Loucy (cell line): ENCODE data around the gene PADI1.

ENCODE experiments used
- H2AFZ ChIP-seq: fragments of 200-600 bp; sonication (generic); 2 replicates; pipeline ENCODE4 v1.6.0; 2016; ENCODE audit warnings: antibody characterized with exemption, mild to moderate bottlenecking, low read length, moderate library complexity
- H3F3A ChIP-seq: fragments of 200-600 bp; 2 replicates; pipeline ENCODE4 v1.6.0; 2016; ENCODE audit warnings: antibody characterized with exemption, low read depth, mild to moderate bottlenecking
- H3K27me3 ChIP-seq: fragments of 200-600 bp; sonication (generic); 2 replicates; pipeline ENCODE4 v1.6.1; 2014; ENCODE audit warnings: low read length, mild to moderate bottlenecking; ENCODE audit not compliant: insufficient read depth, poor library complexity, severe bottlenecking
- H3K36me3 ChIP-seq: fragments of 200-600 bp; sonication (generic); 2 replicates; pipeline ENCODE4 v1.6.1; 2016; ENCODE audit warnings: low read length; ENCODE audit not compliant: insufficient read depth
- H3K4me1 ChIP-seq: fragments of 200-600 bp; sonication (generic); 2 replicates; pipeline ENCODE4 v1.5.1; 2014; ENCODE audit warnings: low read length, mild to moderate bottlenecking; ENCODE audit not compliant: insufficient read depth, poor library complexity, severe bottlenecking
- H3K4me2 ChIP-seq: fragments of 200-600 bp; sonication (generic); 2 replicates; pipeline ENCODE4 v1.6.0; 2014; ENCODE audit warnings: antibody characterized with exemption, low read length, low read depth, mild to moderate bottlenecking; ENCODE audit not compliant: poor library complexity, severe bottlenecking
- H3K4me3 ChIP-seq: fragments of 200-600 bp; sonication (generic); 2 replicates; pipeline ENCODE4 v1.5.1; 2014; ENCODE audit warnings: low read length, mild to moderate bottlenecking, mixed read lengths; ENCODE audit not compliant: poor library complexity, severe bottlenecking
- H3K79me2 ChIP-seq: fragments of 200-600 bp; sonication (generic); 2 replicates; pipeline ENCODE4 v1.6.1; 2014; ENCODE audit warnings: low read length; ENCODE audit not compliant: insufficient read depth
- H3K9ac ChIP-seq: fragments of 200-600 bp; sonication (generic); 2 replicates; pipeline ENCODE4 v1.6.0; 2014; ENCODE audit warnings: mild to moderate bottlenecking, low read depth, low read length, moderate library complexity; ENCODE audit not compliant: poor library complexity, severe bottlenecking
- H3K9me2 ChIP-seq: fragments of 200-600 bp; sonication (generic); replicated peaks from 2 replicates; pipeline ENCODE4 v1.6.1; 2016; ENCODE audit warnings: low read depth, low read length, mixed read lengths
- H3K9me3 ChIP-seq: fragments of 200-600 bp; sonication (generic); 2 replicates; pipeline ENCODE4 v1.6.1; 2014; ENCODE audit warnings: mild to moderate bottlenecking, antibody characterized with exemption, low read length, low read depth; ENCODE audit not compliant: insufficient read depth
- H4K20me1 ChIP-seq: fragments of 200-600 bp; sonication (generic); 2 replicates; pipeline ENCODE4 v1.6.0; 2014; ENCODE audit warnings: antibody characterized with exemption, low read length, mild to moderate bottlenecking; ENCODE audit not compliant: insufficient read depth, poor library complexity, severe bottlenecking
- EZH2phosphoT487 ChIP-seq: fragments of 200-600 bp; IDR thresholded peaks from 2 replicates; pipeline ENCODE4 v1.6.1; 2018; ENCODE audit warnings: antibody characterized with exemption, mild to moderate bottlenecking, moderate library complexity, borderline replicate concordance
- TF ChIP-seq, protein P1 (sequence below): fragments of 200-600 bp; sonication (generic); conservative IDR thresholded peaks from 2 replicates; pipeline ENCODE4 v1.5.1; 2014; ENCODE audit warnings: mild to moderate bottlenecking, antibody characterized with exemption, low read length

PADI1 gene

DNA sequence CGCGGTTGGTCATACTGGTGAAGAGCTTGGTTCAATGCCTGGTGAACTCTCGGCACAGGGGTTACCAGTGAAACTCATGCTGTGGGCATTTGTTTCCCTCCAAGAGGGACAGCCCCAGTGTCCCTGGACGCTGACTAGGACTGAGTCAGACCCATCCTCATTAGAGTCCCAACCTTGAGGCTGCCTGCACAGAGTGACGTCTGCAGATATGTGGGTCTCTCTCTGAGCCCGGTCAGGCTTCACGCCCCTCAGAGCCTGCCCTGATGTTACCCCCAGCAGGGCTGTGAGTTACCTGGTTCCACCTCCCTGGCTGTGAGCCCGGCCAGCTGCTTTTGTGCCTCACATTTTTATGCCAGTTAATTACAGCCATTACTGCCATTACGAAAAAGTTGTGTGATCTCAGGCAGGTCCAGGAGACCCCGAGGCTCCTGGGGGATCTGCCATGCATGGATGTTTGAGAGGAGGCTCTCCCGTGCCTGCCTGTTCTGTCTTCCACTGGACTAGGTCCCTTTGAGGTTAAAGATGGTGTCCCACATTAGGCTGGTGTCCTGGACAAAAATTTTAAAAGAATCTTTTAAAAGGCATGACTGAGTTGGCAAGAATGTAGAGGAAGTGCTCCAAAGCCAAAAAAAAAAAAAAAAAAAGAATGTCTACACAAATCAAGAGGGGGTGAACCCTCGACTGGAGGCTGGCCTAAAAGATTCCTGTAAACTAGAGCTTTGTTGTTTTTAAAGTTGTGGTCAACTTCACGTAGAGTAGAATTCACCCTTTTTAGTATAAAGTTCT is 36.6 kb upstream of the PADI1 start:
- TF ChIP-seq, protein P1, sequence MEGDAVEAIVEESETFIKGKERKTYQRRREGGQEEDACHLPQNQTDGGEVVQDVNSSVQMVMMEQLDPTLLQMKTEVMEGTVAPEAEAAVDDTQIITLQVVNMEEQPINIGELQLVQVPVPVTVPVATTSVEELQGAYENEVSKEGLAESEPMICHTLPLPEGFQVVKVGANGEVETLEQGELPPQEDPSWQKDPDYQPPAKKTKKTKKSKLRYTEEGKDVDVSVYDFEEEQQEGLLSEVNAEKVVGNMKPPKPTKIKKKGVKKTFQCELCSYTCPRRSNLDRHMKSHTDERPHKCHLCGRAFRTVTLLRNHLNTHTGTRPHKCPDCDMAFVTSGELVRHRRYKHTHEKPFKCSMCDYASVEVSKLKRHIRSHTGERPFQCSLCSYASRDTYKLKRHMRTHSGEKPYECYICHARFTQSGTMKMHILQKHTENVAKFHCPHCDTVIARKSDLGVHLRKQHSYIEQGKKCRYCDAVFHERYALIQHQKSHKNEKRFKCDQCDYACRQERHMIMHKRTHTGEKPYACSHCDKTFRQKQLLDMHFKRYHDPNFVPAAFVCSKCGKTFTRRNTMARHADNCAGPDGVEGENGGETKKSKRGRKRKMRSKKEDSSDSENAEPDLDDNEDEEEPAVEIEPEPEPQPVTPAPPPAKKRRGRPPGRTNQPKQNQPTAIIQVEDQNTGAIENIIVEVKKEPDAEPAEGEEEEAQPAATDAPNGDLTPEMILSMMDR: no peak
- no peak for TF ChIP-seq EZH2phosphoT487
- H3K9me3 ChIP-seq: no peaks in the 10 kb centered on the region
- no peaks in the 10 kb centered on the region for H3K4me1 ChIP-seq
- H3K79me2 ChIP-seq: no peaks in the 10 kb centered on the region
- no peaks in the 10 kb centered on the region for H3K9me2 ChIP-seq
- no peaks in the 10 kb centered on the region for H3F3A ChIP-seq
- no peak overlapping the region for H3K9ac ChIP-seq
- no peak overlapping the region for H3K4me3 ChIP-seq
- H3K27me3 ChIP-seq: no peaks in the 10 kb centered on the region
- H2AFZ ChIP-seq: no peak overlapping the region
- no peaks in the 10 kb centered on the region for H3K36me3 ChIP-seq
- H4K20me1 ChIP-seq: no peaks in the 10 kb centered on the region
- no peak overlapping the region for H3K4me2 ChIP-seq

DNA sequence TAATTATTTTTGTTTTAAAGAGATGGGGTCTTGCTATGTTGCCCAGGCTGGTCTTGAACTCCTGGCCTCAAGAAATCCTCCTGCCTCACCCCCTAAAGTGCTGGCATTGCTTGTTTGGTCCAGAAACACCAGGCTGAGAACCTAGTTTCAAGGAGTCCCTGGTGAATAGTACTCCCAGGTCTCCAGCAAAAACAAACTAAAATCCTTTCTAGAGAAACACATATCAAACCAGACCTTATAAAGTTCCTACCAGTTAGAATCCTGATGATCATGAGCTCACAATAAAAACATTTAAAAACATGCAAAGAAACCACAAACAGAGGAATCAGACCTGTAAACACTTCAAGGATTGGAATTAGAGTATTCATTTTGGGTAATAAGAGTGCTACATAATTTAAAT is 34.4 kb upstream of the PADI1 start:
- TF ChIP-seq, protein P1: no peak
- no peak for TF ChIP-seq EZH2phosphoT487
- no peaks in the 10 kb centered on the region for H3K27me3 ChIP-seq
- no peak overlapping the region for H3K4me2 ChIP-seq
- H3K4me3 ChIP-seq: no peak overlapping the region
- H3K79me2 ChIP-seq: no peaks in the 10 kb centered on the region
- no peaks in the 10 kb centered on the region for H3F3A ChIP-seq
- H3K4me1 ChIP-seq: no peaks in the 10 kb centered on the region
- no peaks in the 10 kb centered on the region for H3K9me3 ChIP-seq
- H3K9ac ChIP-seq: no peak overlapping the region
- no peaks in the 10 kb centered on the region for H3K9me2 ChIP-seq
- H3K36me3 ChIP-seq: no peaks in the 10 kb centered on the region
- no peaks in the 10 kb centered on the region for H4K20me1 ChIP-seq
- H2AFZ ChIP-seq: no peak overlapping the region

DNA sequence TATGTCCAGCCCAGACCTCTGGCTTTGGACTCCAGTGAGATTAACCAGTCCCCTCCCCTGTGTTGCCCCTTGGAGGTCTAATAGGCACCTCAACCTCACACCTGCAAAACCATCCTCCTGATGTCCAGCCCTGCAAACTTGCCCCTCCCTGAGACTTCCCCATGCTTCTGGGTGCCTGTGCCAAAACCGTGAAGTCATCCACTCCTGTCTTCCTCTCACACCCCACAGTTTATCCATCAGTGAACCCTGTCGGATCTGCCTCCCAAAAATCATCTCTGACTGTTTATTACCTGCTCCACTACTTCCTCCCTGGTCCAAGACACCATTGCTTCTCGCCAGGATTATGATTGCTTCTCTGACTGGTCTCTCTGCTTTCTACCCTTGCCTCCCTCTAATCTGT is 31.7 kb upstream of the PADI1 start:
- no peaks in the 10 kb centered on the region for H3F3A ChIP-seq

More for the DNA sequence above, 31.7 kb upstream of the PADI1 start:
- no peaks in the 10 kb centered on the region for H3K36me3 ChIP-seq
- no peaks in the 10 kb centered on the region for H3K79me2 ChIP-seq
- no peak for TF ChIP-seq EZH2phosphoT487
- TF ChIP-seq, protein P1: no peak
- H3K4me2 ChIP-seq: no peak overlapping the region
- no peak overlapping the region for H2AFZ ChIP-seq
- no peaks in the 10 kb centered on the region for H4K20me1 ChIP-seq
- H3K4me3 ChIP-seq: no peak overlapping the region
- H3K9ac ChIP-seq: no peak overlapping the region
- no peaks in the 10 kb centered on the region for H3K4me1 ChIP-seq
- H3K27me3 ChIP-seq: no peaks in the 10 kb centered on the region
- H3K9me2 ChIP-seq: no peaks in the 10 kb centered on the region
- peaks cover 4% of the 10 kb centered on the region; the same call in 1 of the 2 replicates for H3K9me3 ChIP-seq
